ENCODE results near the gene ADSS1. TPM values are rescaled to one million over a fixed set of nuclear protein-coding genes. Genes with fewer than 3 reads are reported as not detected.

Gene ADSS1
- total RNA-seq, 3 donors from 2014 or later = 6.9 to 13.0 (median 7.3) TPM

DNA sequence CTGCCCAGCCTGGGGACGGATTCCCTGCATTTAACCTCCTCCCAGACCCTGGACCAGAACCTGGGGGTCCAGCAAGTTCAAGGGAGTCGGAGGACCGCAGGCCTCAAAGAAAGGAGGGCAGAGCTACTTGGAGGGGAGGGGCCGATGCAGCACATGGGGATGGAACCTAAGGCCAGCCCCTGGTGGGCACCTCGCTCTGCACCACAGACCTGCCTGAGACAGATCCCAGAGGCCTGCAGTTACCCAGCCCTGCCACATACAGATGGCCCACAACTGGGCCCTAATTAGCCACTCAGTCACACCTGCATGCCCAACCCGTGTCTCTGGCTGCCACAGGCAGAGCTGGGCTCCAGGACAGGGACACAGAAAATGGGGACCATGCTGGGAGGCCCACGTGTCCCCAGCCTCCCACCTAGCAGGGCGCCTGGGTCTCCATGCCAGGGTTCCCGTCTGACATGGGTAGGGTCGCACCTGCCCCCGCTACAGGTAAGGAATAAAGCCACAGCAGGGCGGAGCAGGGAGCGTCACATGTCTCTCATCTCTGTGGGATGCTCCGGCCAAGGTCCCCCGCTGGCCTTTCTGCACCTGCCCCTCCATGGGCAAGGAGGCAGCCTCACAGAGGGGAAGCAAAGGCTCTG, 54.8 kb downstream of the ADSS1 start:
- intact Hi-C loops (cut with DNase I; ENCODE audit: low total_unique reads) = no loop called here
- Histone ChIP-seq H3K9me3 (no peaks in the 10 kb centered on the region), H3K36me3 (no peaks in the 10 kb centered on the region), H3K4me1 (no peaks in the 10 kb centered on the region), H3K27ac (no peak overlapping the region), H3K4me3 (no peak overlapping the region), H3K27me3 (no peaks in the 10 kb centered on the region)
- TF ChIP-seq POLR2AphosphoS5 (IDR thresholded peaks at IDR 0.05) (no peak), POLR2A (IDR thresholded peaks at IDR 0.05) (no peak)
- TF ChIP-seq, protein P1, sequence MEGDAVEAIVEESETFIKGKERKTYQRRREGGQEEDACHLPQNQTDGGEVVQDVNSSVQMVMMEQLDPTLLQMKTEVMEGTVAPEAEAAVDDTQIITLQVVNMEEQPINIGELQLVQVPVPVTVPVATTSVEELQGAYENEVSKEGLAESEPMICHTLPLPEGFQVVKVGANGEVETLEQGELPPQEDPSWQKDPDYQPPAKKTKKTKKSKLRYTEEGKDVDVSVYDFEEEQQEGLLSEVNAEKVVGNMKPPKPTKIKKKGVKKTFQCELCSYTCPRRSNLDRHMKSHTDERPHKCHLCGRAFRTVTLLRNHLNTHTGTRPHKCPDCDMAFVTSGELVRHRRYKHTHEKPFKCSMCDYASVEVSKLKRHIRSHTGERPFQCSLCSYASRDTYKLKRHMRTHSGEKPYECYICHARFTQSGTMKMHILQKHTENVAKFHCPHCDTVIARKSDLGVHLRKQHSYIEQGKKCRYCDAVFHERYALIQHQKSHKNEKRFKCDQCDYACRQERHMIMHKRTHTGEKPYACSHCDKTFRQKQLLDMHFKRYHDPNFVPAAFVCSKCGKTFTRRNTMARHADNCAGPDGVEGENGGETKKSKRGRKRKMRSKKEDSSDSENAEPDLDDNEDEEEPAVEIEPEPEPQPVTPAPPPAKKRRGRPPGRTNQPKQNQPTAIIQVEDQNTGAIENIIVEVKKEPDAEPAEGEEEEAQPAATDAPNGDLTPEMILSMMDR (IDR thresholded peaks at IDR 0.05) = no peak
- DNase-seq (ENCODE audit: low spot score in 2 of 2) = no peak

DNA sequence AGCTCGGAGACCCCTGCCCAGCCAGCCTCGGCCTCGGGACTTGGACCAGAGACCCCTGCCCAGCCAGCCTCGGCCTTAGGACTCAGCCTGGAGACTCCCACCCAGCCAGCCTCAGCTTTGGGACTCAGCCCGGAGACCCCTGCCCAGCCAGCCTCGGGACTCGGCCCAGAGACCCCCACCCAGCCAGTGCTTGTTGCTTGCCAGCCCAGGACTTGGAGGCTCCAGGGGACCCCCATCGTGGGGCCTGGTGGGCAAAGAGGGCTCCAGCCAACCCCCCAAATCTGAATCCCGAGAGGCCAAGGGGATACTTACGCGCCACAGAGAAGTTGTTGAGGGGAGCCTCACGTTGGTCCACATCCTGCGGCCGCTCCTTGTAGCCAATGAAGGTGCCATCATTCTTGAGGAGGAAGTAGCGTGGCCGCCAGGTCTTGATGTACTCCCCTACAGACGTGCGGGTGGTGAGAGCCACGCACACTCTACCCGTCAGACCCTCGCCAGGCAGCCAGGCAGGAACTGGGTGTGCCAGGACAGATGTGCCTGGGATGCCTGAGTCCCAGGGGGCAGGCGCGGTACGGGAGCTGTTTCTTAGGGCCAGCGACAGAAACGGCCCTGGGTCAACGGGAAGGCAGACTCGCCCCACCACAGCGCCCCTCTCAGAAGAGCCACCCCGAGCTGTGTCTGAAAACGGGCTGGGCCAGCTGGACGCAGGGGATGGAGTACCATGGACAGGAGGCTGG, 55.9 kb downstream of the ADSS1 start:
- Histone ChIP-seq H3K27ac (no peak overlapping the region), H3K4me1 (peaks cover 4 to 5% of the 10 kb centered on the region in 2 donors), H3K27me3 (no peaks in the 10 kb centered on the region), H3K9me3 (no peaks in the 10 kb centered on the region), H3K4me3 (no peak overlapping the region), H3K36me3 (no peaks in the 10 kb centered on the region)
- DNase-seq (ENCODE audit: low spot score in 2 of 2) = no peak
- intact Hi-C loops (cut with DNase I; ENCODE audit: low total_unique reads) = no loop called here
- no peak for TF ChIP-seq POLR2A (IDR thresholded peaks at IDR 0.05)
- TF ChIP-seq, protein P1 (IDR thresholded peaks at IDR 0.05) = no peak
- no peak for TF ChIP-seq POLR2AphosphoS5 (IDR thresholded peaks at IDR 0.05)

DNA sequence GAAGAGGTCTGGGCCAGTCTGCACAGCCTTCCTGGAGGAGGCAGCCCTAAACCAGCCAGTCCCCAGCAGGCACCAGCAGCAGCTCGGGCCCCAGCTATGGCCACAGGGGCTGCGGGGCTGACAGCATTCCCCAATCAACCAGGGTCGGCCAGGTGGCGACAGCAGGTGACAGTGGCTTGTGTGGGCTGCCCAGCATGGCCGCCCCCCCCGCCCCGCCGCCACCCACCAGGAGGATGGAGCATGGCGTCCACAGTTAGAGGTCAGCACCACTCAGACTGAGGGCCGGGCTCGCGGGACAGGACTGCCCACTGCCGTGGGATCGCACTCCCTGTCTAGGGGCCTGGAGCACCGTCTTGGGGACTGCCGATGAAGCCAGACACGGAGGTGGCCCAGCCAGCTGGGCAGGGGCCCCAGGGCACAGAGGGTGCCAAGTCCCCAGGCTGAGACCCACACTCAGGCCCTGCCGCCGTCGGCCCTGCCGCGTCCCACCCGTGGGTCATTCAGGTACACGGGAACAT, 56.5 kb downstream of the ADSS1 start:
- TF ChIP-seq POLR2A (IDR thresholded peaks at IDR 0.05) = no peak
- TF ChIP-seq, protein P1 (IDR thresholded peaks at IDR 0.05) = no peak
- TF ChIP-seq POLR2AphosphoS5 (IDR thresholded peaks at IDR 0.05) = no peak
- Histone ChIP-seq H3K4me1 (peaks cover 5 to 11% of the 10 kb centered on the region in 2 donors), H3K4me3 (no peak overlapping the region), H3K9me3 (no peaks in the 10 kb centered on the region), H3K27me3 (no peaks in the 10 kb centered on the region), H3K36me3 (no peaks in the 10 kb centered on the region), H3K27ac (no peak overlapping the region)
- intact Hi-C loops (cut with DNase I; ENCODE audit: low total_unique reads) = no loop called here
- DNase-seq (ENCODE audit: low spot score in 2 of 2) = no peak

DNA sequence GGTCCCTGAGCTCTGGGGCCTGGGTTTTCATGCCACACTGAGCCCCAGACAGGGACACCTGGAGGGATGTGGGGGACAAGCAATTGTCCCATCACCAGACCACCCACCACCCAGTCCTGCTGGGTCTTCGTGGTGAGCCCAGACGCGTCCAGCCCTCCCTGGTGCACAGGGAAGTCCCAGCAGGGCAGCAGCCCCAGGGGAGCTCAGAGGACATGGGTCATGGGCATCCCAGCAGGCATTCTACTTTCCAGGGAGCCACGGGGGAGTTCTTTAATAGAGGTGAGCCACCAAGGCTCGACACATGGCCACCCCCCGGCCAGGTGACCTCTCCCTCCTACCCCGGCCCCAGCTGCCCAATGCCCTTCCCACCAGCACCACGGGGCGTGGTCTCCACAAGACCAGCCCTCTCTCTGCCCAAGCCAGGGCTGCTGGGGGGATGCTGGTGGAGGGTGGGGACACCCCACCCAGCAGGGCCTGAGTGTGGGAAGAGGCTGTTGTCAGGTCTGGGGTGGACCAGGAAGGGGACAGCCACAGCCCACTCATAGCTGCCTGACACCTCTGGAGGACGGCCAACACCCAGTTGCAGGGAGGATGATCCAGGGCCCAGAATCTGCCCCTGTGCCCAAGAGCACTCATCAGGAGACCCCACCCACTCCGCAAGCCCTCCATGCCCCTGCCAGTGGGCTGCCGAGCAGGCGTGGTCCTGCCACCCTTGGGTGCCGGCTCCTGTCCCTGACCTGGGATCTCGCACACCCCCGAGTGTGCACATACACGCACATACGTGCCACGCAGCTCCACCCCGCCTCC, 57.4 kb downstream of the ADSS1 start:
- Histone ChIP-seq H3K9me3 (no peaks in the 10 kb centered on the region), H3K36me3 (no peaks in the 10 kb centered on the region), H3K4me3 (no peak overlapping the region), H3K4me1 (peaks cover 6 to 13% of the 10 kb centered on the region in 2 donors), H3K27me3 (no peaks in the 10 kb centered on the region), H3K27ac (no peak overlapping the region)
- no peak for DNase-seq (ENCODE audit: low spot score in 2 of 2)
- TF ChIP-seq POLR2AphosphoS5 (IDR thresholded peaks at IDR 0.05) (no peak), POLR2A (IDR thresholded peaks at IDR 0.05) (no peak)
- TF ChIP-seq, protein P1 (IDR thresholded peaks at IDR 0.05) = no peak
- intact Hi-C loops (cut with DNase I; ENCODE audit: low total_unique reads) = no loop called here
